ENCODE results near the gene GOLGA3.

DNA sequence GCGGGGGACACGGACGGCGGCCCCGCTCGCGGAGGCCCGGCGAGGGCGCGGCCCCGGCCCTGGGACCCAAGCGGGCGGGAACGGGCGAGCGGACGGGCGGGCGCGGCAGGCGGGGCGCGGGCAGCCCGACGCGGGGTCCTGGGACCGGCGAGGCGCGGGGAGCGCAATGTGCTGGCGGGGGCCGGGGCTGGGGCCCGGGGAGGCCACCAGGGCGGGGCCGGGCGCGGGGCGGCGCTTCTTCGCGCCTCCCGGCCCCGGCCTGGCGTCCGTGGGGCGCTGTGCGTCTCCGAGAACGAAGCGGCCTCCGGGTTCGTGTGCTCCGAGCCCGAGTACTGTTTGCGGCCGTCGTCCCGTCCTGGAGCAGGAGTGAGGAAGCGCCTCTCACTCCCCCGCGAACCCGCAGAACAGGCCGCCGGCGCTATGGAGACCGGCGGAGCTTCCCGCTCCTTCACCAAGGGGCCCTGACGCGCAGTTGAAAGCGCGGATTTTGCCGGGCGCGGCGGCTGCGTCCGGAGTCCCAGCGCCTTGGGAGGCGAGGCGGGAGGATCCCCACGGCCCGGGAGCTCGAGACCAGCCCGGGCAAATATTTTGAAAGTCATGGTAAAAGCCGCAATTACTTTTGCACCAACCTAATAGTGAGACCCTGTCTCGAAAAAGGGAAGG is 66.6 kb downstream of the GOLGA3 start:
- TF ChIP-seq FOXK2 (IDR thresholded peaks at IDR 0.05) (no peak), FOXM1 (IDR thresholded peaks at IDR 0.05; ENCODE audit: borderline replicate concordance) (peak; percentile 15; the same call in 1 of the 2 replicates), HDGF (IDR thresholded peaks at IDR 0.05; ENCODE audit: borderline replicate concordance) (no peak), BHLHE40 (IDR thresholded peaks at IDR 0.05; ENCODE audit: borderline replicate concordance) (no peak), ZNF384 (IDR thresholded peaks at IDR 0.05) (no peak), FOXA1 (IDR thresholded peaks at IDR 0.05) (no peak), TARDBP (IDR thresholded peaks at IDR 0.05) (no peak), L3MBTL2 (conservative IDR thresholded peaks at IDR 0.05) (peak; percentile 73), SUZ12 (IDR thresholded peaks at IDR 0.05) (no peak), SP1 (IDR thresholded peaks at IDR 0.05) (no peak), CTBP1 (IDR thresholded peaks at IDR 0.05; ENCODE audit: borderline replicate concordance) (no peak), LEF1 (IDR thresholded peaks at IDR 0.05; ENCODE audit: borderline replicate concordance) (peak; percentile 17; the same call in 1 of the 2 replicates)
- TF ChIP-seq, protein P1, sequence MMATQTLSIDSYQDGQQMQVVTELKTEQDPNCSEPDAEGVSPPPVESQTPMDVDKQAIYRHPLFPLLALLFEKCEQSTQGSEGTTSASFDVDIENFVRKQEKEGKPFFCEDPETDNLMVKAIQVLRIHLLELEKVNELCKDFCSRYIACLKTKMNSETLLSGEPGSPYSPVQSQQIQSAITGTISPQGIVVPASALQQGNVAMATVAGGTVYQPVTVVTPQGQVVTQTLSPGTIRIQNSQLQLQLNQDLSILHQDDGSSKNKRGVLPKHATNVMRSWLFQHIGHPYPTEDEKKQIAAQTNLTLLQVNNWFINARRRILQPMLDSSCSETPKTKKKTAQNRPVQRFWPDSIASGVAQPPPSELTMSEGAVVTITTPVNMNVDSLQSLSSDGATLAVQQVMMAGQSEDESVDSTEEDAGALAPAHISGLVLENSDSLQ (IDR thresholded peaks at IDR 0.05): no peak

All from HEK293T (cell line).